Endothelial cell of umbilical vein (primary cell): Measurements from ENCODE around the gene PRF1. TPM values are rescaled to one million over a fixed set of nuclear protein-coding genes. Genes with fewer than 3 reads are reported as not detected.
A peak's percentile ranks its signal among the peaks of the same experiment; 100 is the strongest.

ENCODE experiments used
- BruUV-seq: library from RNA; stranded (reverse); fragments of 400-500 nt; replicated peaks from 2 replicates; lab custom pipeline; 2021; lab: Mats Ljungman, UMichigan
- CTCF ChIA-PET: fragments of 300-600, 350-600 bp; sonication (Branson Sonifier 250); formaldehyde crosslinking; loops from one replicate; lab custom pipeline; 2021; ENCODE audit warnings: antibody characterized with exemption, inconsistent platforms; lab: Charles Lee
- POLR2A ChIA-PET: fragments of 300-600, 350-600 bp; sonication (Branson Sonifier 250); formaldehyde crosslinking; loops from one replicate; lab custom pipeline; 2021; ENCODE audit warnings: antibody characterized with exemption, inconsistent platforms; lab: Charles Lee
- DNase-seq: peaks from one replicate; pipeline ENCODE4 v3.0.0-alpha.2; 2011; ENCODE audit warnings: low read depth, low spot score
- FAIRE-seq: peaks from 2 replicates; lab custom pipeline; 2011; peaks lifted over from hg19 to GRCh38; lab: Jason Lieb, UNC
- H2AFZ ChIP-seq: 2 replicates; pipeline ENCODE4 v1.6.0; 2012; ENCODE audit warnings: low read depth, low read length, control low read depth, inconsistent platforms
- H3K27ac ChIP-seq: 2 replicates; pipeline ENCODE4 v1.5.1; 2011; ENCODE audit warnings: low read depth, mild to moderate bottlenecking, control low read depth, low read length, moderate library complexity; ENCODE audit not compliant: insufficient read depth
- H3K27me3 ChIP-seq, 2 experiments: 2 replicates each; pipeline versions ENCODE4 v1.6.0 to v1.6.1; 2011; ENCODE audit warnings: low read length in 2 of 2, mixed read lengths in 1 of 2; ENCODE audit not compliant: control insufficient read depth in 2 of 2, insufficient read depth in 2 of 2
- H3K36me3 ChIP-seq, 2 experiments: 2 replicates in 1 of 2; 3 replicates in 1 of 2; pipeline ENCODE4 v1.5.1; 2011; ENCODE audit warnings: low read length in 2 of 2, mild to moderate bottlenecking in 1 of 2, moderate library complexity in 1 of 2; ENCODE audit not compliant: control insufficient read depth in 2 of 2, insufficient read depth in 2 of 2; ENCODE audit errors: extremely low read depth in 1 of 2
- H3K4me1 ChIP-seq: 3 replicates; pipeline ENCODE4 v1.5.1; 2011; ENCODE audit warnings: mild to moderate bottlenecking, low read length; ENCODE audit not compliant: control insufficient read depth, insufficient read depth; ENCODE audit errors: extremely low read depth
- H3K4me2 ChIP-seq: 2 replicates; pipeline ENCODE4 v1.6.1; 2011; ENCODE audit warnings: low read length, control low read depth, mixed read lengths; ENCODE audit not compliant: insufficient read depth
- H3K4me3 ChIP-seq, 3 experiments: fragments of 200-600 bp in 1 of 3; sonication (generic), shearing (Covaris generic) in 1 of 3; replicated peaks in 1 of 3; 2 replicates each; pipeline ENCODE4 v1.5.1; 2011 to 2016; ENCODE audit warnings: control low read depth in 3 of 3, low read length in 3 of 3, mild to moderate bottlenecking in 2 of 3, inconsistent platforms in 1 of 3, low read depth in 1 of 3, moderate library complexity in 1 of 3; ENCODE audit not compliant: insufficient read depth in 1 of 3
- H3K79me2 ChIP-seq: 2 replicates; pipeline ENCODE4 v1.6.0; 2012; ENCODE audit warnings: low read length, inconsistent platforms; ENCODE audit not compliant: control insufficient read depth, insufficient read depth
- H3K9ac ChIP-seq: replicated peaks from 2 replicates; pipeline ENCODE3; 2011; ENCODE audit warnings: low read length, control low read depth; ENCODE audit not compliant: insufficient read depth; ENCODE audit errors: extremely low read depth
- H3K9me1 ChIP-seq: replicated peaks from 3 replicates; pipeline ENCODE4 v1.6.0; 2011; ENCODE audit warnings: mild to moderate bottlenecking, low read length; ENCODE audit not compliant: control insufficient read depth, insufficient read depth; ENCODE audit errors: extremely low read depth
- H3K9me3 ChIP-seq: replicated peaks from 2 replicates; pipeline ENCODE4 v1.5.1; 2012; ENCODE audit warnings: low read length, inconsistent platforms; ENCODE audit not compliant: control insufficient read depth, insufficient read depth
- H4K20me1 ChIP-seq: replicated peaks from 2 replicates; pipeline ENCODE3; 2011; ENCODE audit warnings: mild to moderate bottlenecking, low read length; ENCODE audit not compliant: control insufficient read depth, insufficient read depth; ENCODE audit errors: extremely low read depth
- EZH2 ChIP-seq: IDR thresholded peaks from 2 replicates; pipeline ENCODE4 v1.6.1; 2012; ENCODE audit warnings: borderline replicate concordance, low read depth, mild to moderate bottlenecking, moderate library complexity, low read length, inconsistent platforms; ENCODE audit not compliant: severe bottlenecking
- FOS ChIP-seq: IDR thresholded peaks from 2 replicates; pipeline ENCODE4 v1.6.1; 2011; ENCODE audit warnings: mild to moderate bottlenecking, low read length, moderate library complexity, borderline replicate concordance; ENCODE audit not compliant: insufficient read depth
- GATA2 ChIP-seq: IDR thresholded peaks from 2 replicates; pipeline ENCODE4 v1.7.0; 2011; ENCODE audit warnings: low read depth, mild to moderate bottlenecking, moderate library complexity, mixed read lengths, low read length; ENCODE audit not compliant: insufficient read length, insufficient read depth
- JUN ChIP-seq: IDR thresholded peaks from 2 replicates; pipeline ENCODE4 v1.6.1; 2011; ENCODE audit warnings: borderline replicate concordance, low read depth; ENCODE audit not compliant: insufficient read length, insufficient read depth
- MYC ChIP-seq: IDR thresholded peaks from one replicate; pipeline ENCODE4 v1.6.1; 2011; ENCODE audit warnings: mild to moderate bottlenecking, low read depth, low read length
- POLR2A ChIP-seq: IDR thresholded peaks from 2 replicates; pipeline ENCODE4 v1.6.1; 2012; ENCODE audit warnings: low read depth, mild to moderate bottlenecking, control low read depth, low read length
- POLR2AphosphoS5 ChIP-seq: IDR thresholded peaks from 2 replicates; pipeline ENCODE4 v1.6.1; 2012; ENCODE audit warnings: low read depth, mild to moderate bottlenecking, control low read depth, low read length, moderate library complexity; ENCODE audit not compliant: insufficient read depth
- dilution Hi-C: fragments of 300-500 bp; cut with MboI; formaldehyde crosslinking; loops from one replicate; pipeline ENCODE4 v1.15.0; 2019; ENCODE audit warnings: low sequenced_read_pairs; ENCODE audit not compliant: extremely low pct_ligation_motif_present
- intact Hi-C: fragments of 100-400 bp; cut with micrococcal nuclease; formaldehyde crosslinking; loops from one replicate; pipeline ENCODE4 v1.10.0; 2022
- polyA plus RNA-seq, 4 experiments: library from polyadenylated mRNA; depleted of rRNA in 3 of 4; stranded (reverse) in 3 of 4; unstranded in 1 of 4; fragments of >200 nt; gene quantifications; 2 replicates each; pipeline versions ENCODE4 v1.2.1 to v1.2.3, GENCODE V29; 2011 to 2012; ENCODE audit warnings: missing spikeins in 1 of 4
- total RNA-seq: library from RNA; stranded (reverse); gene quantifications from 2 replicates; pipeline ENCODE4 v1.2.3, GENCODE V29; 2021
- TF ChIP-seq, protein P1 (sequence below): IDR thresholded peaks from 2 replicates; pipeline ENCODE4 v1.6.1; 2011; ENCODE audit not compliant: insufficient read depth, insufficient read length
- TF ChIP-seq, protein P2 (sequence below), 2 donors: IDR thresholded peaks; 1 replicate in 1 of 2; 2 replicates in 1 of 2; pipeline ENCODE4 v1.5.1; 2011; ENCODE audit warnings: low read length in 2 of 2, mild to moderate bottlenecking in 2 of 2, moderate library complexity in 2 of 2, control low read depth in 1 of 2, inconsistent platforms in 1 of 2, low read depth in 1 of 2; ENCODE audit not compliant: insufficient read depth in 1 of 2; ENCODE audit errors: extremely low read depth in 1 of 2

PRF1 gene
- total and polyA plus RNA-seq, 2 donors (not counting 3 experiments of a cell fraction or from before 2014, with no cell fraction given) = not detected

DNA sequence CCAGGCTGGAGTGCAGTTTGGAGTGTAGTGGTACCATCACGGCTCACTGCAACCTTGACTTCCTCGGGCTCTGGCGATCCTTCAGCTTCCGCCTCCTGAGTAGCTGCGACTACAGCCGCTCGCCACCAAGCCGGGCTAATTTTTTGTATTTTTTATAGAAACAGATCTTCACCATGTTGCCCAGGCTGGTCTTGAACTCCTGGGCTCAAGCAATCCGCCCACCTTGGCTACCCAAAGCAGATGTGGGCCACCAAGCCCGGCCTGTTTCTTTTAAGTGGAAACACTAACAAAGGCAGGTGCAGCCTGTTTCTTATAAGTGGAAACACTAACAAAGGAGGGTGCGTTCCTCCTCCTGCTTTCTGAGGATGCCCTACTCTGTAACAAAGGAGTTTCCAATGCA is 18.2 kb downstream of the PRF1 start:
- FAIRE-seq = peak; percentile 80

More for the DNA sequence above, 18.2 kb downstream of the PRF1 start:
- DNase-seq = no peak
- Histone ChIP-seq H2AFZ (no peak overlapping the region), H3K79me2 (no peaks in the 10 kb centered on the region), H3K9me3 (no peaks in the 10 kb centered on the region), H3K4me1 (no peaks in the 10 kb centered on the region), H3K4me2 (no peak overlapping the region), H3K27ac (no peak overlapping the region), H3K9me1 (no peaks in the 10 kb centered on the region), H3K27me3 (peaks cover 2 to 4% of the 10 kb centered on the region in 2 experiments), H3K9ac (no peak overlapping the region), H4K20me1 (no peaks in the 10 kb centered on the region), H3K36me3 (no peaks in the 10 kb centered on the region), H3K4me3 (no peak overlapping the region)
- dilution Hi-C loops (no loop called here), intact Hi-C loops (no loop called here)
- TF ChIP-seq, protein P1, sequence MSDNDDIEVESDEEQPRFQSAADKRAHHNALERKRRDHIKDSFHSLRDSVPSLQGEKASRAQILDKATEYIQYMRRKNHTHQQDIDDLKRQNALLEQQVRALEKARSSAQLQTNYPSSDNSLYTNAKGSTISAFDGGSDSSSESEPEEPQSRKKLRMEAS = no peak
- TF ChIP-seq POLR2A (no peak), MYC (no peak), FOS (no peak), GATA2 (no peak), EZH2 (no peak), POLR2AphosphoS5 (no peak), JUN (no peak)
- TF ChIP-seq, protein P2, sequence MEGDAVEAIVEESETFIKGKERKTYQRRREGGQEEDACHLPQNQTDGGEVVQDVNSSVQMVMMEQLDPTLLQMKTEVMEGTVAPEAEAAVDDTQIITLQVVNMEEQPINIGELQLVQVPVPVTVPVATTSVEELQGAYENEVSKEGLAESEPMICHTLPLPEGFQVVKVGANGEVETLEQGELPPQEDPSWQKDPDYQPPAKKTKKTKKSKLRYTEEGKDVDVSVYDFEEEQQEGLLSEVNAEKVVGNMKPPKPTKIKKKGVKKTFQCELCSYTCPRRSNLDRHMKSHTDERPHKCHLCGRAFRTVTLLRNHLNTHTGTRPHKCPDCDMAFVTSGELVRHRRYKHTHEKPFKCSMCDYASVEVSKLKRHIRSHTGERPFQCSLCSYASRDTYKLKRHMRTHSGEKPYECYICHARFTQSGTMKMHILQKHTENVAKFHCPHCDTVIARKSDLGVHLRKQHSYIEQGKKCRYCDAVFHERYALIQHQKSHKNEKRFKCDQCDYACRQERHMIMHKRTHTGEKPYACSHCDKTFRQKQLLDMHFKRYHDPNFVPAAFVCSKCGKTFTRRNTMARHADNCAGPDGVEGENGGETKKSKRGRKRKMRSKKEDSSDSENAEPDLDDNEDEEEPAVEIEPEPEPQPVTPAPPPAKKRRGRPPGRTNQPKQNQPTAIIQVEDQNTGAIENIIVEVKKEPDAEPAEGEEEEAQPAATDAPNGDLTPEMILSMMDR (IDR thresholded peaks at IDR 0.05; ENCODE audit: extremely low read depth in 1 of 2, insufficient read depth in 1 of 2, low read depth in 1 of 2, low read length in 2 of 2) = no peak
- POLR2A ChIA-PET = no interaction called here
- CTCF ChIA-PET = no interaction called here
- BruUV-seq = no TSS peak
